GM12878 (cell line): ENCODE data around the gene WNT7A. TPM values are rescaled to one million over a fixed set of nuclear protein-coding genes. Genes with fewer than 3 reads are reported as not detected.

ENCODE experiments used
- ATAC-seq: fragments of 200-7000 bp; cut with Tn5 transposase; 3 replicates; pipeline ENCODE4 v1.9.1; 2020; ENCODE audit warnings: mild to moderate bottlenecking, moderate library complexity
- BruUV-seq: library from RNA; stranded (reverse); fragments of 400-500 nt; replicated peaks from 2 replicates; lab custom pipeline; 2021; lab: Mats Ljungman, UMichigan
- CTCF ChIA-PET: fragments of 300-600 bp; sonication (Branson Sonifier 250); formaldehyde crosslinking; extraction: SDS; loops from one replicate; lab custom pipeline; 2021; ENCODE audit warnings: inconsistent platforms; lab: Yijun Ruan, JAX
- POLR2A ChIA-PET: fragments of 350-600 bp; formaldehyde crosslinking; extraction: SDS; loops from one replicate; lab custom pipeline; 2021; ENCODE audit warnings: inconsistent platforms; lab: Charles Lee
- RAD21 ChIA-PET: fragments of 300-600 bp; sonication (Branson Sonifier 250); formaldehyde crosslinking; loops from one replicate; lab custom pipeline; 2023; ENCODE audit warnings: antibody characterized with exemption; ENCODE audit not compliant: unreplicated experiment; lab: Charles Lee
- SMC1A ChIA-PET: fragments of 300-600 bp; sonication (Branson Sonifier 250); formaldehyde crosslinking; loops from one replicate; lab custom pipeline; 2023; ENCODE audit not compliant: unreplicated experiment, uncharacterized antibody; lab: Charles Lee
- DNase-seq: peaks from one replicate; pipeline ENCODE4 v3.0.0-alpha.2; 2011; ENCODE audit warnings: low read depth, low spot score
- FAIRE-seq: peaks from 3 replicates; lab custom pipeline; 2011; peaks lifted over from hg19 to GRCh38; lab: Jason Lieb, UNC
- H2AFZ ChIP-seq: 2 replicates; pipeline ENCODE4 v1.6.0; 2011; ENCODE audit warnings: low read depth, low read length, control low read depth; ENCODE audit not compliant: control insufficient read depth
- H3K27ac ChIP-seq: 2 replicates; pipeline ENCODE4 v1.5.1; 2011; ENCODE audit warnings: control low read depth; ENCODE audit not compliant: control insufficient read depth, insufficient read depth
- H3K27me3 ChIP-seq, 2 experiments: replicated peaks in 1 of 2; 2 replicates each; pipeline versions ENCODE4 v1.6.0 to v1.6.1; 2011; ENCODE audit warnings: low read length in 1 of 2; ENCODE audit not compliant: control insufficient read depth in 2 of 2, insufficient read depth in 2 of 2
- H3K36me3 ChIP-seq, 2 experiments: 2 replicates each; pipeline ENCODE4 v1.5.1; 2011; ENCODE audit warnings: low read length in 1 of 2; ENCODE audit not compliant: control insufficient read depth in 2 of 2, insufficient read depth in 2 of 2
- H3K4me1 ChIP-seq: 2 replicates; pipeline ENCODE4 v1.6.1; 2011; ENCODE audit warnings: mild to moderate bottlenecking, low read length, moderate library complexity, mixed read lengths; ENCODE audit not compliant: control insufficient read depth, insufficient read depth
- H3K4me2 ChIP-seq: 2 replicates; pipeline ENCODE4 v1.6.0; 2011; ENCODE audit warnings: control low read depth; ENCODE audit not compliant: control insufficient read depth, insufficient read depth
- H3K4me3 ChIP-seq: fragments of 200-600 bp; sonication (generic); 2 replicates; pipeline ENCODE4 v1.5.1; 2016
- H3K79me2 ChIP-seq: 2 replicates; pipeline ENCODE4 v1.6.0; 2011; ENCODE audit warnings: low read length; ENCODE audit not compliant: control insufficient read depth, insufficient read depth
- H3K9ac ChIP-seq: 2 replicates; pipeline ENCODE4 v1.8.0; 2011; ENCODE audit warnings: low read length, control low read depth, mixed read lengths; ENCODE audit not compliant: control insufficient read depth, insufficient read depth
- H3K9me3 ChIP-seq: replicated peaks from 3 replicates; pipeline ENCODE4 v1.5.1; 2011; ENCODE audit warnings: mild to moderate bottlenecking, low read length; ENCODE audit not compliant: control insufficient read depth, insufficient read depth
- H4K20me1 ChIP-seq: 2 replicates; pipeline ENCODE4 v1.6.0; 2011; ENCODE audit not compliant: control insufficient read depth, insufficient read depth
- BMI1 ChIP-seq: fragments of 450-650 bp; IDR thresholded peaks from 2 replicates; pipeline ENCODE4 v1.6.1; 2016; ENCODE audit warnings: mild to moderate bottlenecking, moderate library complexity, borderline replicate concordance
- CBFB ChIP-seq: IDR thresholded peaks from 2 replicates; pipeline ENCODE4 v1.6.1; 2016; ENCODE audit warnings: antibody characterized with exemption, low read depth
- CEBPB ChIP-seq, 2 experiments: fragments of 150-350 bp in 1 of 2; IDR thresholded peaks; 2 replicates each; pipeline ENCODE4 v1.6.1; 2012 to 2014; ENCODE audit warnings: low read depth in 2 of 2, low read length in 2 of 2, borderline replicate concordance in 1 of 2, inconsistent platforms in 1 of 2
- DPF2 ChIP-seq: fragments of 450-650 bp; IDR thresholded peaks from 2 replicates; pipeline ENCODE4 v1.6.1; 2017; ENCODE audit warnings: mild to moderate bottlenecking
- EED ChIP-seq: sonication (generic); IDR thresholded peaks from 2 replicates; pipeline ENCODE4 v1.6.1; 2016; ENCODE audit warnings: antibody characterized with exemption, low read depth
- EGR1 ChIP-seq, 2 experiments: IDR thresholded peaks; 1 replicate in 1 of 2; 2 replicates in 1 of 2; pipeline ENCODE4 v1.6.1; 2011 to 2012; ENCODE audit warnings: low read depth in 2 of 2, low read length in 2 of 2, borderline replicate concordance in 1 of 2, mild to moderate bottlenecking in 1 of 2, moderate library complexity in 1 of 2
- YBX1 ChIP-seq: fragments of 450-650 bp; IDR thresholded peaks from 2 replicates; pipeline ENCODE4 v1.6.1; 2016; ENCODE audit warnings: antibody characterized with exemption
- WGBS: methylation state at CpG from one replicate; pipeline ENCODE4 v1.1.6; 2016; ENCODE audit warnings: low lambda C conversion rate; ENCODE audit not compliant: insufficient replicate concordance, insufficient coverage; ENCODE audit errors: missing lambda C conversion rate; 5-methylcytosine and 5-hydroxymethylcytosine counted together
- in situ Hi-C: fragments of 300-500 bp; cut with MboI; formaldehyde crosslinking; loops from 9 replicates; pipeline ENCODE4 v1.14.3; 2018; ENCODE audit warnings: mixed read lengths
- intact Hi-C: fragments of 100-400 bp; cut with micrococcal nuclease; formaldehyde crosslinking; loops from one replicate; pipeline ENCODE4 v1.14.2; 2022; ENCODE audit not compliant: unreplicated experiment
- polyA plus RNA-seq, 11 experiments: library from polyadenylated mRNA; depleted of rRNA in 4 of 11; unstranded in 6 of 11; stranded (reverse) in 5 of 11; fragments of >200 nt; fragmentation: Nextera tagmentation in 4 of 11; fragmentation: Illumina TruSeq in 1 of 11; extraction: Ambion mirVana in 4 of 11; extraction: Trizol in 1 of 11; gene quantifications; 1 replicate in 1 of 11; 2 replicates in 10 of 11; pipeline versions ENCODE4 v1.2.1 to v1.2.3, GENCODE V29; 2011 to 2016; ENCODE audit warnings: inconsistent platforms in 2 of 11, missing spikeins in 2 of 11, low read depth in 1 of 11
- total RNA-seq, 4 experiments: library from RNA; depleted of rRNA in 3 of 4; stranded (reverse); fragments of >200 nt in 3 of 4; fragmentation: Illumina TruSeq in 1 of 4; extraction: Trizol in 1 of 4; gene quantifications; 2 replicates each; pipeline versions ENCODE4 v1.2.1 to v1.2.3, GENCODE V29; 2013 to 2021
- TF ChIP-seq, protein P1 (sequence below): IDR thresholded peaks from 2 replicates; pipeline ENCODE4 v1.6.1; 2011; ENCODE audit warnings: low read depth, mild to moderate bottlenecking, low read length, moderate library complexity, borderline replicate concordance; ENCODE audit errors: extremely low read depth
- TF ChIP-seq, protein P2 (sequence below): fragments of 450-650 bp; IDR thresholded peaks from 2 replicates; pipeline ENCODE4 v1.6.1; 2018; ENCODE audit warnings: borderline replicate concordance, mild to moderate bottlenecking; ENCODE audit not compliant: partially characterized antibody

The WNT7A gene
- total and polyA plus RNA-seq, 10 of the 15 experiments (the other 5 are each of a cell fraction or from before 2014, with no cell fraction given) = 0.08 TPM; not detected in 9

DNA sequence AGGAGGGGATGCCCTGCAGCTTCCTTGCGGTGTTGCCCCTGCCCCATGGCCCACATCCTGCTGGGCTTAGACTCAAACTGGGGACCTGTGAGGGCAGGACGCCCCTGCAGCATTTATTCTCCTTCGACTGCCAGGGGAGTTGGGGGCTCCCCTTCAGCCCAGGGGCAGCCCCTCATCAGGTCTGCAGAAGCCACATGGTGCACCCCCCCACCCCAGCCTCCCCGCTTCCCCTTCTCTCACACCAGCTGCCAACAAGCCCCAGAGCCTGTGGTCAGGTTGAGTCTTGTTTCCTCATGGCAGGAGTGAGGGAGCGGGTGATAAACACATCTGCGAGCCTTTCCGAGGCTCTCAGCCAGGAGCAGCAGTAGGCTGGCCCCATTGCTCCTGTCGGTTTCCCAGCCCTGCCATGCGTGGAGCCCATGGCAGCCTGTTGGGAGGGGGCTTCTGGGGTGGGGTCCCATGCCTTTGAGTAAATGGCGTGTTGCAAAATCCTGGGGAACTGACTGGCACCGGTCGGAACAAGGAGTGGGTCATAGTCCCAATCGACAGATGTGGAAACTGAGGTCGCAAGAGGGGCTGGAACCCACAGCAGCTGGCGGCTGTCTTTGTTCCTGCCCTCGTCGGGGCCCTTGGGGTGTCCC is 27.8 kb downstream of the WNT7A start:
- ChIA-PET CTCF (no interaction called here), RAD21 (no interaction called here), SMC1A (no interaction called here), POLR2A (no interaction called here)
- Histone ChIP-seq H3K9ac (no peak overlapping the region), H3K4me3 (no peak overlapping the region), H3K36me3 (no peaks in the 10 kb centered on the region), H3K27me3 (no peaks in the 10 kb centered on the region; a peak in 2 of 4 replicates), H3K4me2 (no peak overlapping the region), H3K9me3 (no peaks in the 10 kb centered on the region), H3K4me1 (no peaks in the 10 kb centered on the region), H4K20me1 (no peaks in the 10 kb centered on the region), H3K79me2 (no peaks in the 10 kb centered on the region), H3K27ac (no peak overlapping the region), H2AFZ (no peak overlapping the region)
- in situ Hi-C loops = no loop called here
- TF ChIP-seq, protein P1, sequence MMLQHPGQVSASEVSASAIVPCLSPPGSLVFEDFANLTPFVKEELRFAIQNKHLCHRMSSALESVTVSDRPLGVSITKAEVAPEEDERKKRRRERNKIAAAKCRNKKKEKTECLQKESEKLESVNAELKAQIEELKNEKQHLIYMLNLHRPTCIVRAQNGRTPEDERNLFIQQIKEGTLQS = no peak
- ATAC-seq (no peak), FAIRE-seq (no peak), DNase-seq (no peak)
- no TSS peak for BruUV-seq
- WGBS = 14% methylated on average over 17 of the region's 17 CpGs
- intact Hi-C loops = no loop called here

DNA sequence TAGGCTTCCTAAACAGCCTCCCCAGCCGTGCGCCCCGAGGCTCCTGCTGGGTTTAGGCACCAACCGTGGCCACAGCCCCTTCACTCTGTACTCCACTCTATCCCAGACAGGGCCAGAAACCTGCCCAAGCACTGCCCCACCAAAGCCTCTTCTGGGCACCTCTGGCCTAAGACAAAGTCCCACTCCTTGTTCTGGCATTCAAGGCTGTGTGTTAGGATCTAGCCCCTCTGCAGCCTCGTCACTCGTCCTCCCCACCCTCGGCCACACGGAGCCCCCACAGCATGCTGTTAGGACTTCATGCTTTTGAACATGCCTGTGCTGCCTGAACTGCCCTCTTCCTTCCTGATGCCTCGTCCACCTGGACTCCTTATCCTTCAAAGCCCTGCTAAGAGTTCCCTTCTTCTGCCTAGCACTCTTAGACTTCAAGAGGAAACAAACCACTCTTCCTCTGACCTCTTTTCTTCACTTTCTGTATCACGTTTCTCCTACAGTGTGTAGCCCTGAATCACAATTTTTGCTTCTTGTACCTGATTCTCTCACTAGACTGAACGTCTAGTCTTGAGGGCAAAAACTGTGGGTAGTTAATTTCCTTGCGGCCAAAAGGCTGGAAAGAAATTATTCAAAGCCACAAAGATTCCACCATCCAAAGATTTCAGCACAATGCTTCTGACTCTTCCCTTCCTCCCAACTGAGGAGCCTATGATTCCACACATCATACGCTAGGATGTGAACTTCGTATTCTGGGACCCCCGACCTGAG is 28.6 kb downstream of the WNT7A start:
- Histone ChIP-seq H3K36me3 (no peaks in the 10 kb centered on the region), H3K4me2 (no peak overlapping the region), H3K27ac (no peak overlapping the region), H3K4me1 (no peaks in the 10 kb centered on the region), H3K9ac (no peak overlapping the region), H3K79me2 (no peaks in the 10 kb centered on the region), H3K27me3 (no peaks in the 10 kb centered on the region; a peak in 2 of 4 replicates), H3K4me3 (no peak overlapping the region), H4K20me1 (no peaks in the 10 kb centered on the region), H3K9me3 (no peaks in the 10 kb centered on the region), H2AFZ (no peak overlapping the region)
- no peak for TF ChIP-seq BMI1
- TF ChIP-seq DPF2 = no peak
- no peak for TF ChIP-seq EGR1 (IDR thresholded peaks at IDR 0.05; ENCODE audit: borderline replicate concordance in 1 of 2, low read depth in 2 of 2, low read length in 2 of 2)
- no peak for TF ChIP-seq EED
- TF ChIP-seq YBX1 = no peak
- TF ChIP-seq, protein P2, sequence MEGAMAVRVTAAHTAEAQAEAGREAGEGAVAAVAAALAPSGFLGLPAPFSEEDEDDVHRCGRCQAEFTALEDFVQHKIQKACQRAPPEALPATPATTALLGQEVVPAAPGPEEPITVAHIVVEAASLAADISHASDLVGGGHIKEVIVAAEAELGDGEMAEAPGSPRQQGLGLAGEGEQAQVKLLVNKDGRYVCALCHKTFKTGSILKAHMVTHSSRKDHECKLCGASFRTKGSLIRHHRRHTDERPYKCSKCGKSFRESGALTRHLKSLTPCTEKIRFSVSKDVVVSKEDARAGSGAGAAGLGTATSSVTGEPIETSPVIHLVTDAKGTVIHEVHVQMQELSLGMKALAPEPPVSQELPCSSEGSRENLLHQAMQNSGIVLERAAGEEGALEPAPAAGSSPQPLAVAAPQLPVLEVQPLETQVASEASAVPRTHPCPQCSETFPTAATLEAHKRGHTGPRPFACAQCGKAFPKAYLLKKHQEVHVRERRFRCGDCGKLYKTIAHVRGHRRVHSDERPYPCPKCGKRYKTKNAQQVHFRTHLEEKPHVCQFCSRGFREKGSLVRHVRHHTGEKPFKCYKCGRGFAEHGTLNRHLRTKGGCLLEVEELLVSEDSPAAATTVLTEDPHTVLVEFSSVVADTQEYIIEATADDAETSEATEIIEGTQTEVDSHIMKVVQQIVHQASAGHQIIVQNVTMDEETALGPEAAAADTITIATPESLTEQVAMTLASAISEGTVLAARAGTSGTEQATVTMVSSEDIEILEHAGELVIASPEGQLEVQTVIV = no peak
- TF ChIP-seq CBFB = no peak
- no peak for TF ChIP-seq CEBPB (IDR thresholded peaks at IDR 0.05; ENCODE audit: borderline replicate concordance in 1 of 2, low read depth in 2 of 2, low read length in 2 of 2)
- ChIA-PET SMC1A (no interaction called here), CTCF (no interaction called here), POLR2A (no interaction called here), RAD21 (no interaction called here)
- no peak for DNase-seq
- no peak for ATAC-seq
- intact Hi-C loops = no loop called here
- no peak for FAIRE-seq
- BruUV-seq = no TSS peak
- 8% methylated on average over 15 of the region's 15 CpGs for WGBS
- in situ Hi-C loops = no loop called here
